CD4-positive, alpha-beta T cell treated with Interleukin-4 for 4 hours (primary cell): Measurements from ENCODE around the gene TRIM24.

Experiments
- DNase-seq: peaks from one replicate; pipeline ENCODE4 v3.0.0-alpha.2; 2020

Gene TRIM24

DNA sequence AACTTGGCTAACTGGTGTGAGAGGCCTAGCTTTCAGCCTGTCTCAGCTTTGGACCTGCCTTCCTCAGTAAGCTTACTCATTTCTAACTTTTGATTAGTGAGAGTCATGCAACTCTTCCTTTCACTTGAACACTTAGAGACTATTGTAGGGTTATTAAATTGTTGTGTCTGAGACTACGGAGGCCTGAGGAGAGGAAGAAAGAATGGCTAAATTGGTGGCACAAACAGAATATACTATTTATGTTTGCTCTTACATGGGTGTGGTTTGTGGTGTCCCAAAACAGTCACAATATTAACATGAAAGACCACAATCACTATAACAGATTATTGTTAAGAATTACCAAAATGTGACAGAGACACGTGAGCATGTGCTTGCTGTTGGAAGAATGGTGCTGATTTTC is 82.1 kb downstream of the TRIM24 start:
- no peak for DNase-seq

DNA sequence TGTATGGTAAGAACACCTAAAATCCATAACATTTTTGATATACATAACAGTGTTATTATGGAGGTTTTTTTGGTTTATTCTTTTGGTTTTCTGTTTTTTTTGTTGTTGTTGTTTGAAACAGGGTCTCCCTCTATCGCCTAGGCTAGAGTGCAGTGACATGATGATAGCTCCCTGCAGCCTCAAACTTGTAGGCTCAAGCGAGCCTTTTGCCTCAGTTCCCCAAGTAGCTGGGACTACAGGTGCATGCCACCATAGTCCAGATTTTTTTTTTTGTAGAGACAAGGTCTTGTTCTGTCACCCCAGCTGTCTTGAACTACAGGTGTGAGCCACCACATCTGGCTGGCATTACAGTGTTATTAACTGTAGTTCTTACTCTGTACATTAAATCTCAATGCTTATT is 83.7 kb downstream of the TRIM24 start:
- no peak for DNase-seq

DNA sequence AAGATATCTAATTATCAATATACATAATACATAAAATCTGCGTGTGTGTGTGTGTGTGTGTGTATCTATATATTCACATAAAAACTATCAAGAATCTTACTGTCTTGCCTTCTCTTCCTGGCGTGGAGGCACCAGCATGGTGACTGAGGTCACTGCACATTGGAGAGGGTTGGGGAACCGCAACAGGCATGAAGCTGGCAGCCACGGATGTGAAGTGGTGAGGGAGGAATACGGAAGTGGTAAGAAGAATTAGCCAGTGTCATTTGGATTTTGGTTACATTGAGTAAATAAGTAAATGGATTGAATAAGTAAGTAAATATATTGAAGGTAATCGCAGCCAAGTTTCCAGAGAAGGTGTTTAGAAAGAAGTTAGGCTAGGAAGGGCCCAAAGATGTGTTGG is 85.1 kb downstream of the TRIM24 start:
- no peak for DNase-seq

DNA sequence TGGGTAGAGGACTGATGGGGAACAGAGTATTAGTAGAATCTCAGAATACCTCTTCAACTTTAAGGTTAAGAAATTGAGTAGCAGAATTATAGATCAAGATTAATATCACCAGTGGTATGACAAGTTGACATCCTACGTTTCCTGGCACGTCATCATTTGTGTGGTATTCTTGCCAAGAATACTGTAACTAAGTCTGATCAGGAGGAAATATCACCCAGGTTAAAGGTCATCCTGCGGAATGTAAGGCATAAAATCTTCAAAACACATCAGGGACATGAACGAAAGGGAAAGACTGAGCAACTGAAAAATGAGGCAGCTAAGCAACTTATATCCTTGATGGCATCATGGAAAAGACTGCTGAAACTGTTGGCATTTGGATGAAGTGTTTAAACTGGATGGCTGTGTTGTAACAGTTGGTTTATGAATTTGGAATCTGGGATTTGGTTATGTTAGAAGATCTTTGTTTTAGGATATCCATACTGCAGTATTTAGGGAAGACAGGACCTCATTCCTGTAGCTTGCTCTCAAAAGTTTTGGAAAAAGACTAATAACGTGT is 86.1 kb downstream of the TRIM24 start:
- DNase-seq, result no peak

DNA sequence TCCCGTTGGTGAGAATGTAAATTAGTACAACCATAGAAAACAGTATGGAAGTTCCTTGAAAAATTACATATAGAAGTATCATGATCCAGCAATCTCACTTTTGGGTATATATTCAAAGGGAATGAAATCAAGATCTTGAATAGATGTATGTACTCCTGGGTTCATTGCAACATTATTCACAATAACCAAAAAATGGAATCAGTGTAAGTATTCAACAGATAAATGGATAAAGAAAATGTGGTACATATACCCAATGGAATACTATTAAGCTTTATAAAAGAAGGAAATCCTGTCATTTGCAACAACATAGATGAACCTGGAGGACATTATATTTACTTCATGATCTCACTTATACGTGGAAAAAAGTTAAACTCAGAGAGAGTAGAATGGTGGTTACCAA is 86.8 kb downstream of the TRIM24 start:
- no peak for DNase-seq

DNA sequence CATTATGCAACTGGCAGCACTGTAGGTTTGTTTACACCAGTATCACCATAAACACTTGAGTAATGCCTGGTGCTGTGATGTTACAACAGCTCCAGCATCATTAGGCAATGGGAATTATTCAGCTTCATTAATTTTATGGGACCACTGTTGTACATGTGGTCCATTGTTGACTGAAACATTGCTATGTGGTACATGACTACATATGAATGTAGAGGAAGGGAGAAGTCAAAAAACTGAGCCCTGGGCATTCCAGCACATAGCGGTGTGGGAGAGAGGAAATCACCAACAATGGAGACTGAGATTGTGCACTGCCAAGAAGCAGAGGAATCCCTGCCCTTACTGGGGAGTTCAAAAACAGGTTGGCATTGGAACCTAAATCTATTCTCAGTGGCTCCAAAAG is 89.0 kb downstream of the TRIM24 start:
- no peak for DNase-seq

DNA sequence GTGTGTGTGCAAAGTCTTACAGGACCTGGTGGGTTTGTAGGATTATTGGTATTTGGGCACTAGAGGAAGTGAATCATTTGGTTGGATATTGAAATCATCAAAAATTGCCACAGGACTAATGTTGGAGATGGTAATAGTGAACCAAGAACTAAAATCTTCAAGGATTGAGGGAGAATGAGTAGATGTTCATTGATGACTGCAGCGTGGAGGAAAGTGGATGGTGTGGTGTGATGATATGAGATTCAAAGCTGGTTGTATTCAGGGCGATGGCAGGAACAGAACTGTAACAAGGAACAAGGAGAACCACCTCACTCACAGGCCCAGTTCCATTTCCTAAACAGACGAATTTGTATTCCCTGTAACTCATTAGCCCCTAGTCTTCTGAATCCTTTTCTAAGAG is 90.3 kb downstream of the TRIM24 start:
- no peak for DNase-seq

DNA sequence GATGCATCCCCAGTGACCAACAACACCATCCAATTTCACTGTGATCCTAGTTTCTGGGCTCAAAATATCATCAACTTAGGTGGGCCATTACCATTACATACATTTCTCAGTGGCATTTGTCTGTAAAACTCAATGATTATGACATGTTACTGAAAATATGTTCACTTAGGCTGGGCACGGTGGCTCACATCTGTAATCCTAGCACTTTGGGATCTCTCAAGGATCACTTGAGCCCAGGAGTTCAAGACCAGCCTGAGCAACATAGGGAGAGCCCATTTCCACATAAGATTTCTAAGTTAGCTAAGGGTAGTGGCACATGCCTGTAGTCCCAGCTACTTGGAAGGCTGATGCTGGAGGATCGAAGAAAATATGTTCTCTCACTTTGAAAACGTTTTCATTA is 91.0 kb downstream of the TRIM24 start:
- no peak for DNase-seq

DNA sequence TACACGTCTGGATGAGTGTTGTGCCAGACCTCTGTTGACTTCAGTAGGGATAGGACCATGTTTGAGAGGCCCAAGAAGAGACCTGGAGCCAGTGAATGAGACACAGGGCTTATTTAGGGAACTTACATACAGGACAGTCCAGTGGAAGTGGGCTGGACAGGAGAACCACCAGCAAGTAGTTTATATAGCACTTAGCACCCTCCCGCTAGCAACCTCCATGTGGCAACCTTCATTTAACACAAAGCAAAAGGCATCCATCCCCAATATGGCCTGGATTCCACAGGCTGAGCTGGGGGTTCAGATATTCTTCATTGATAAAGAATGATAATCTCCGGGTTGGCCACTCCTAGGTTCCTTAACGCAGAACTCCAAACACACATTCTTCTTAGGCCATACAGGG is 93.7 kb downstream of the TRIM24 start:
- no peak for DNase-seq

DNA sequence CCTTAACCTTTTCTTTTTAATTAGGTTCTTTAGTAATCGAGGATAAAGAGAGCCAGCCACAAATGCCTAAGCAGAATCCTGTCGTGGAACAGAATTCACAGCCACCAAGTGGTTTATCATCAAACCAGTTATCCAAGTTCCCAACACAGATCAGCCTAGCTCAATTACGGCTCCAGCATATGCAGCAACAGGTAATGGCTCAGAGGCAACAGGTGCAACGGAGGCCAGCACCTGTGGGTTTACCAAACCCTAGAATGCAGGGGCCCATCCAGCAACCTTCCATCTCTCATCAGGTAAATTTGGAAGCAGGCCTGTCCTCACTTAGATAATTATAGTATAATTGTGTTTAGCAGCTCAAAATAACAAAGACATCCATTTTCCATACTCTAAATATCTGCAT is 94.6 kb downstream of the TRIM24 start:
- DNase-seq, result no peak

DNA sequence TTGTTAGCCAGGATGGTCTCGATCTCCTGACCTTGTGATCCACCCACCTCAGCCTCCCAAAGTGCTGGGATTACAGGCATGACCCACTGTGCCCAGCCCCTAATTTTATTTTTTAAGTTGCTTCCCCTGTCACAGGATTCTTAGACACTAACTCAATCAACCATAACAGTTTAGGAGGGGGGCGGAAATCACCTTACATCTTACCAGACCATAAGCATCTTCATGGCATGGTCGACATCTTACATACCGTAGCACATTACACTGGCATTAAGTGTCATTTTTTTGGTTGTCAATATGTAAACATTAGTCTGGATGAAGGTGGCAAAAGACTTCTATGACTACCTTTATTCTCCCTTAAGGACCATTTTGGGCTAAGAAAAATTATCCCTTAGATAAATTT is 95.6 kb downstream of the TRIM24 start:
- no peak for DNase-seq

DNA sequence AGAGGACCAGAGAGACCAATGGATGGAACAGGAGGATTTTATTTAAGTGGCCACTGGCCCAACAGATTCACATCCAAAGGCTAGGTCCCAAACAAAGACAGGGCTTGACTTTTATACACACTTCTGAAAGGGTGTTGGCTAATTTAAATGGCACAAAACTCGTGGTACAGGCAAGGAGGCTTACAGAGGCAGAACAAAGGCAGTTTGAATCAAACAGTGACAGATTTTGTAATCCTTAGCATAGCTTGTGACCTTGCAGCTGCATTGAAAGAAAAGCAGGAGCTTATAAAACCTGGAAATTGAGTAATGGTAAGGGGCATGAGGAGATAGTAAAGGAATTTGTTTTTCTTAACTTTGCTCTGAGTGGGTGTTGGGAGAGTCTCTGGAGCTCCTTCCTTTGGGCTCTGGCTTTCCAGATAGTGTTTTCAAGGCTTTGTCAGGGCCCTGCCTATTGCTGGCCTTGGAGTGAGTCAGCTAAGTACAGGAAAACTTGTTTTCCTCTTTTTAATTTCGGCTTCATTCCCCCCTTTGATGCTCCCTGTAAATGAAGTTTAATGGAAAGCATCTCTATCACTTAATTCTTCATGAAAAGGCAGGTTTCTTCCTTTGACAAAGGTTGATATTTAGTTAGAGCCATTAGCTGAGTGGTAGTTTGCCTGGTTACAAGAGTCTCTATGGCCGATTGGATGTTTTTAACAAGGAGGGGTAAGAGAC is 96.9 kb downstream of the TRIM24 start:
- DNase-seq, result no peak

DNA sequence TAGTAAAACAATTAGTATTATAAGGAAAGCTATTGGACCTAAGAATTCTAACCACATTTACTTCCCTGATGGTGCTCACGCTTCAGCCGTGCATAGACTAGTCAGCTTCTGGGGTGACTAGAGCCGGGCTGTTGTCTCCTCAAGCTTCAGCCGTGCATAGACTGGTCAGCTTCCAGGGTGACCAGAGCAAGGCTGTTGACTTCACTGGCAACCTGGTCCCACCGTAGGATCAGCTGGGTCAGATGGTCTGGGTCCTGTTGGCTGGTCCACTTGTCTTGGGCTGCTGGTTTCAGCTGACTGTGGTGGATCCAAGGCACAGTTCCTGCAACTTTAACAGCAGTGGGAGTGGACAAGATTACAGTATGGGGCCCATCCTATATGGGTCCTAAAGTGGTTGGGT is 99.4 kb downstream of the TRIM24 start:
- no peak for DNase-seq

DNA sequence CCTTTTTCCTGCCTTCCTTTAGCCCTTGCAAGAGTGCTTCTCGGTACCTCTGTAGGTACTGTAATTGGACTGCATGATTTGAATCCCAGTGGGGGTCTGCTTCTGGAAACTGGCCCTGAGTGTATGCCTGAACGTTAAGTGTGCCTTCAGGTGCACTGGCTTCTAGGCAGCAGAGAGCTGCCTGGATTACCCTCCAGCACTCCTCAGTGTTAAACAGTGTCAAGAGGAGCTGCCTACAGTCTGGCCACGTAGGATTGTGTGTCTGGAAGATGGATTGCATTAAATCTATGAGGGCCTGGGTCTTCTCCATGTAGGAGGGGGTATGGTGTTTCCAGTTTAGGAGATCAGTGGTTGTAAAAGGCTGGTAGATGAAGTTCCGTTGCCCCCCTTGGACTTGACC is 103.7 kb downstream of the TRIM24 start:
- no peak for DNase-seq

DNA sequence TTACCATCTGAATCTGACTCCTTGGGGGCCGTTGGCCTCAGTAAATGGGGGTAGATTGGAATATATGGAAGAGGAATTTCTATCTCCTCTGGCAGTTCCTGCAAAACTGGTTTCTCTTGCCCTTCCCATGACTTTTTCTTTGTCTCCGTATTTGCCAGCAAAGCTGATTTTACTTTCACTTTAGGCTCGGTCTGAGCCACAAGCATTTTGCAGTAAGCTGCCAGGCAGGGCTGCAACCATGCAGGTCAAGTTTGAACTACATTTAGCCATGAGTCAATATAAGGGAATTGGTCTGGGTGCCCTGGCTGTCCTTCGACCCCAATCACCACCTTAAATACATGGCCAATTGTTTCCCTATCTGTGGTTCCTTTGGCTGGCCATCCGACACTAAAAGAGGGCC is 104.3 kb downstream of the TRIM24 start:
- no peak for DNase-seq

DNA sequence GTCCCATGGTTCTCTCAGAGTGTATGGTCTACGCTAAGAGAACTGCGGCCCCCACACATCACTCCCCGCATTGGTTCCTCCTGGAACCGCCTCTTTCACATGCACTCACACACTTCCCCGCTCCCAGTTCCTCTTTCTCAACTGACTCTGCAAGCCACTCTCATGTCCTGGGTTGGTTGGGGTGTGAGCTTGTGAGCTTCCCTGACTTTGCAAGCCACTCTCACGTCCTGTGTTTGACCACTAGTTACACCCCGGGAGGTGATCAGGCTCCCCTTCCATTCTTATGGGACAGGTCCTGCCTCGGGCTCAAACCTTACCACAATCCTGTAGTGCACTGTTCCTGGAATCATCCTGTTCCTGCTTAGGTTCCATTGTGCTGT is 105.0 kb downstream of the TRIM24 start:
- no peak for DNase-seq

DNA sequence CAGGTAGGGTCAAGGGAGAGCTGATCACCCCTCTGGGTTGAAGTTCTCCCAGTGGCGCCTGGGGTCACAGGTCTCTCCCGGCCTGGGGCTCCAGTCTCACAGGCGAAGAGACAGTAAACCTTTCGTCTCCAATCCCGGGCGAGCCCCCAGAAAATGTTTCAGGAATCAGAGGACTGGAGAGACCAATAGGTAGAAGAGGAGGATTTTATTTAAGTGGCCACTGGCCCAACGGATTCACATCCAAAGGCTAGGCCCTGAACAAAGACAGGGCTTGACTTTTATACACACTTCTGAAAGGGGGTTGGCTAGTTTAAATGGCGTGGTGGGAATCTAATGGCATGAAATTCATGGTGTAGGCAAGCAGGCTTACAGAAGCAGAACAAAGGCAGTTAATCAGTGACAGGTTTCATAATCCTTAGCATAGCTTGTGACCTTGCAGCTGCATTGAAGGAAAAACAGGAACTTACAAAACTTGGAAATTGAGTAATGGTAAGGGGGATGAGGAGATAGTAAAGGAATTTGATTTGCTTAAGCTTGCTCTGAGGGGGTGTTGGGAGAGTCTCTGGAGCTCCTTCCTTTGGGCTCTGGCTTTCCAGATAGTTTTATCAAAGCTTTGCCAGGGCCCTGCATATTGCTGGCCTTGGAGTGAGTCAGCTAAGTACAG is 105.5 kb downstream of the TRIM24 start:
- DNase-seq, result no peak

DNA sequence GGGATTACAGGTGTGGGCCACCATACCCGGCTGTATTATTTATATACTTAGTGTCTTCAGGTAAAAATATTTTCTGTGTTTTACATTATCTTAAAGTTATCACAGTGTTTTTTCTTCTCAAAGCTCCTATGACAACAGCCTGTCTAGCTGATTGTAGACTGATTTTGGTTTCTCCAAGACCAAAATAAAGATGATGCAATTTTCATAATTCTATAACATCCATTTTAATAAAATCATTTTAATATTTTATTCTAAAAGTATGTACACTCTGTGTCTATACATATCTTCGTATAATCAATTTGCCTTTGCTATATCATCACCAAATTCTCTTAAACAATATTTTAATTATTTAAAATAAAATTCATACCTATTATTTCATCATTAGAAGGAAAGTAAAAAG is 108.6 kb downstream of the TRIM24 start:
- DNase-seq, result no peak

DNA sequence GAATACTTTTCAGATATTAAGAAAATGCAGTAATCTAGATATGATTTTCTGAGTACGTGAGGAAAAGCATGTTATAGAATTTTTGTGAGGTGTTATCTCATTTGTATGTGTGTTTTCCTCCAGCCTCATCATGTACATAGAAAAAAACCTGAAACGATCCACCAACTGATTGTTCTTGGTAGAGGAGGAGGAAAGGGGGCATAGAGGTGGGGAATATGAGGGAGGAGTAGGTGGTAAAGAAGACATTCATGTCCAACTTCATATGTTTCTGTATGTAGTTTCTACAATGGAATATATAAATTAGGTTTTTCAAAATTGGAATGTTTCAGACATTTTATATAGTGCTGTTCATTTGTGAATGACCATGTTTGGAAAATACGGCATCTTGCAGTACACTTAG is 109.4 kb downstream of the TRIM24 start:
- DNase-seq, result no peak

DNA sequence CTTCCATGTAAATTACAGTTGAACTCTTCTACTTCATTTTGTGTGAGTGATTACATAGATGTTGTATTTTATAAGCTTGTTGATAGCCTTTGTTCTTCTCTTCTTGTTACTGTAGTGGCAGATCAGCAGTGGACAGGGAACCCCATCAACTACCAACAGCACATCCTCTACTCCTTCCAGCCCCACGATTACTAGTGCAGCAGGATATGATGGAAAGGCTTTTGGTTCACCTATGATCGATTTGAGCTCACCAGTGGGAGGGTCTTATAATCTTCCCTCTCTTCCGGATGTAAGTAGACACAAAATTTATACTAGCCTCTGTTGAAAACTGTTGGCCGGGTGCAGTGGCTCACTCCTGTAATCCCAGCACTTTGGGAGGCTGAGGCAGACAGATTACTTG is 110.7 kb downstream of the TRIM24 start:
- no peak for DNase-seq

DNA sequence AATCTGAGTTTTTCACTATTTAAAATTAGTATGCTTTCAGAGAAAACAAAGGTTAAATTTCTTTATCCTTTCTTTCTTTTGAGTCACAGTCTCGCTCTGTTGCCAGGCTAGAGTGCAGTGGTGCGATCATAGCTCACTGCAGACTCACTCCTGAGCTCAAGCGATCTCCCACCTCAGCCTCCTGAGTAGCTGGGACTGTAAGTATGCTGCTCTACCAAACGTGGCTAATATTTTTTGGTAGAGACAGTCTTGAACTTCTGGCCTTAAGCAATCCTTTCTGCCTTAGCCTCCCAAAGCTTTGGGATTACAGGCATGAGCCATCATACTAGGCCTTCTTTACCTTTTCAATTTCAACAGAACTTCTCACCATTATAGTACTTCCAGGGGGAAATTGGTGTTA is 113.7 kb downstream of the TRIM24 start:
- no peak for DNase-seq

DNA sequence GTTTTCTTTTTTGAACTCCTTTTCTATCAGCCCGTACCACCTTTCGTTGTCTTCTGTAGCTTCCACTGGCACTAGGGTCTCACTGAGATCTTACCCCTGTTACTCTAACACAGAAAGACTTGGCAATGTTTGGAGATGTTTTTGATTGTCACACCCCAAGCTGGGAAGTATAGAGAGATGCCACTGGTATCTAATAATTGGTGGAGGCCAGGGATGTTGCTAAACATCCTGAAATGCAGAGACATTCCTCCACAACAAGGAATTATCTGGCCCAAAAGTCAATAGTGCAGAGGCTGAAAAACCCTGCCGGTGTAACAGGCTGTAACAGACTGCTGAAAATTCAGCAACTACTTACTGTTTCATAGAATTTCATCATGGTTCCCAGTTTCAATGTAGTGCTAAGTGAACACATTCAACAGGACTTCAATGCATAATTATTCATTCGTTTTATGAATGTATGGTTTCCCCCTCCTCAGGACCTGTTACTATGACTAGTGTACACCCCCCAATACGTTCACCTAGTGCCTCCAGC is 115.9 kb downstream of the TRIM24 start:
- no peak for DNase-seq

DNA sequence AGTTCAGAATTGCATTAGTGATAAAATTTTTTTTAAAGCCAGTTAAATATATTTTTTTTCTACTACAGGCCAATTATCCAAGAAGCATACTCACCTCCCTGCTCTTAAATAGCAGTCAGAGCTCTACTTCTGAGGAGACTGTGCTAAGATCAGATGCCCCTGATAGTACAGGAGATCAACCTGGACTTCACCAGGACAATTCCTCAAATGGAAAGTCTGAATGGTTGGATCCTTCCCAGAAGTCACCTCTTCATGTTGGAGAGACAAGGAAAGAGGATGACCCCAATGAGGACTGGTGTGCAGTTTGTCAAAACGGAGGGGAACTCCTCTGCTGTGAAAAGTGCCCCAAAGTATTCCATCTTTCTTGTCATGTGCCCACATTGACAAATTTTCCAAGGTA is 119.1 kb downstream of the TRIM24 start:
- no peak for DNase-seq

DNA sequence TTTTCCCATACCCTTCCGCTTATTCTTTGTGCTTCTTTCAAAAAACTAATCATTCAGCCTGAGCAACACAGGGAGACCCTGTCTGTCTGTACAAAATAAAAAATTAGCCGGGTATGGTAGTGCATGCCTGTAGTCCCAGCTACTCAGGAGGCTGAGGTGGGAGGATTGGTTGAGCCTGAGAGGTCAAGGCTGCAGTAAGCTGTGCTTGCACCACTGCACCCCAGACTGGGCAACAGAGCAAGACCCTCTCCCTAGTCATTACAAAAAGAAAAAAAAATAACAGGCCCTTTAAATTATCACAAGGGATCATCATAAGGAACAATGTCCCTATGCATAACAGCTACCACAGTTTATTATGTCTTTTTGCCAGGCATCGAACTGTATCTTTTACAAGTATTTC is 119.6 kb downstream of the TRIM24 start:
- DNase-seq, result no peak

DNA sequence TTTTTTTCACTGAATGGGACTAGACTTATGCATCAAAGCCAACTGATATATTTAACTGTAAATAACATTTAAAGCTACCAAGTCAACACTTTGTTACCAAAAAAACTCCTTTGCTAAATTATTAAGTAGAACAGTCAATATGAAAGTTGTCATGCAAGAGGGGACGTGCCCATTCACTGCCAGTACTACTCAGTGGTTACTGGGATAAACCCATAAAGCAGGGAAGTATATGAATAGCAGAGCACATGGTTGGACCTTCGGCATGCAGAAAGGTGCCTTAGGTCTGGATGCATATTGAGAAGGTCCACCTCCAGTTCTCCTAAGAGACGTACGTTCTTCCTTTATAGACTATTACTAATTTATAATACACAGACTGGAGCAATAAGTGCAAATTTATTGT is 121.0 kb downstream of the TRIM24 start:
- DNase-seq, result no peak
